ENCODE results near the gene RFC2. TPM values are rescaled to one million over a fixed set of nuclear protein-coding genes. Genes with fewer than 3 reads are reported as not detected.
"Not testable (repeated sequence)": the region's sequence is repeated elsewhere in the genome, so short reads cannot be mapped to it uniquely, and the experiment has no call there.

RFC2 gene
- total RNA-seq, 2 donors from 2014 or later, result 15.6 to 21.9 TPM

GRCh38 chr7:74230446-74231231 is 23.6 kb downstream of the RFC2 start:
- TF ChIP-seq CTCF (IDR thresholded peaks at IDR 0.05) (no peak), POLR2A (IDR thresholded peaks at IDR 0.05) (no peak), POLR2AphosphoS5 (IDR thresholded peaks at IDR 0.05) (no peak)
- Histone ChIP-seq H3K4me3 (no peak overlapping the region), H3K27me3 (replicated peaks; ENCODE audit: insufficient read depth) (no peaks in the 10 kb centered on the region), H3K4me1 (replicated peaks) (no peaks in the 10 kb centered on the region), H3K36me3 (no peaks in the 10 kb centered on the region), H3K27ac (no peak overlapping the region), H3K9me3 (no peaks in the 10 kb centered on the region)
- WGBS, result 93% methylated on average over 15 of the region's 15 CpGs
- no peak for DNase-seq (ENCODE audit: low spot score)
- intact Hi-C loops (cut with DNase I), result no loop called here

GRCh38 chr7:74228951-74229900 is 25.0 kb downstream of the RFC2 start:
- Histone ChIP-seq H3K27me3 (replicated peaks; ENCODE audit: insufficient read depth) (no peaks in the 10 kb centered on the region), H3K36me3 (no peaks in the 10 kb centered on the region), H3K27ac (no peak overlapping the region), H3K9me3 (no peaks in the 10 kb centered on the region), H3K4me3 (no peak overlapping the region), H3K4me1 (replicated peaks) (no peaks in the 10 kb centered on the region)
- DNase-seq (ENCODE audit: low spot score), result no peak
- 95% methylated on average over 9 of the region's 9 CpGs for WGBS
- no peak for TF ChIP-seq CTCF (IDR thresholded peaks at IDR 0.05)
- TF ChIP-seq POLR2AphosphoS5 (IDR thresholded peaks at IDR 0.05), result no peak
- TF ChIP-seq POLR2A (IDR thresholded peaks at IDR 0.05), result no peak
- intact Hi-C loops (cut with DNase I), result no loop called here

- no peak for DNase-seq (ENCODE audit: low spot score)
- intact Hi-C loops (cut with DNase I), result no loop called here
- no peaks in the 10 kb centered on the region for H3K27me3 ChIP-seq (replicated peaks; ENCODE audit: insufficient read depth)
- TF ChIP-seq POLR2A (IDR thresholded peaks at IDR 0.05) (no peak), POLR2AphosphoS5 (IDR thresholded peaks at IDR 0.05) (no peak), CTCF (IDR thresholded peaks at IDR 0.05) (no peak)
- WGBS, result 88% methylated on average over 5 of the region's 5 CpGs
- no peak overlapping the region for H3K27ac ChIP-seq
- no peak overlapping the region for H3K4me3 ChIP-seq
- no peaks in the 10 kb centered on the region for H3K9me3 ChIP-seq
- no peaks in the 10 kb centered on the region for H3K4me1 ChIP-seq (replicated peaks)
- H3K36me3 ChIP-seq, result no peaks in the 10 kb centered on the region
Observed at GRCh38 chr7:74226633-74227032, 27.6 kb downstream of the RFC2 start.

GRCh38 chr7:74225400-74225799 is 28.8 kb downstream of the RFC2 start:
- no peaks in the 10 kb centered on the region for H3K36me3 ChIP-seq
- DNase-seq (ENCODE audit: low spot score), result no peak

GRCh38 chr7:74224907-74225306 is 29.3 kb downstream of the RFC2 start:
- H3K9me3 ChIP-seq; H3K36me3 ChIP-seq; H3K27me3 ChIP-seq (replicated peaks; ENCODE audit: insufficient read depth); H3K4me3 ChIP-seq; H3K27ac ChIP-seq; H3K4me1 ChIP-seq (replicated peaks); intact Hi-C loops (cut with DNase I); DNase-seq (ENCODE audit: low spot score): not testable (repeated sequence)
- 85% methylated on average over 13 of the region's 13 CpGs for WGBS

More at GRCh38 chr7:74225400-74225799, 28.8 kb downstream of the RFC2 start:
- Histone ChIP-seq H3K4me1 (replicated peaks) (no peaks in the 10 kb centered on the region), H3K27ac (no peak overlapping the region), H3K27me3 (replicated peaks; ENCODE audit: insufficient read depth) (no peaks in the 10 kb centered on the region), H3K4me3 (no peak overlapping the region), H3K9me3 (no peaks in the 10 kb centered on the region)
- intact Hi-C loops (cut with DNase I), result no loop called here
- TF ChIP-seq CTCF (IDR thresholded peaks at IDR 0.05) (no peak), POLR2AphosphoS5 (IDR thresholded peaks at IDR 0.05) (no peak), POLR2A (IDR thresholded peaks at IDR 0.05) (no peak)
- 97% methylated on average over 11 of the region's 12 CpGs for WGBS

Measured in prostate gland (tissue), 2 donors.